HepG2 (cell line): ENCODE results near the gene FURIN. TPM values are rescaled to one million over a fixed set of nuclear protein-coding genes. Genes with fewer than 3 reads are reported as not detected.

Experiments used
- CENPBD1 ChIP-seq: sonication (generic); formaldehyde crosslinking; IDR thresholded peaks from 2 replicates; pipeline ENCODE4 v1.8.0; 2022; ENCODE audit warnings: missing genetic modification reagents, low read depth, mild to moderate bottlenecking, borderline replicate concordance
- FIP1L1 ChIP-seq: fragments of 200-400 bp; formaldehyde crosslinking; IDR thresholded peaks from 2 replicates; pipeline ENCODE4 v1.6.1; 2018; ENCODE audit warnings: low read depth, mild to moderate bottlenecking, low read length, moderate library complexity, borderline replicate concordance; ENCODE audit not compliant: insufficient read depth
- NFIC ChIP-seq: IDR thresholded peaks from 2 replicates; pipeline ENCODE4 v1.6.1; 2012; ENCODE audit warnings: mild to moderate bottlenecking, low read length, inconsistent platforms
- POLR2AphosphoS5 ChIP-seq: IDR thresholded peaks from 2 replicates; pipeline ENCODE4 v1.6.1; 2012; ENCODE audit warnings: low read depth, low read length
- SALL2 ChIP-seq: sonication (generic); formaldehyde crosslinking; IDR thresholded peaks from 2 replicates; pipeline ENCODE4 v1.8.1; 2023; ENCODE audit warnings: mild to moderate bottlenecking, missing genetic modification reagents, inconsistent platforms
- SATB2 ChIP-seq: sonication (generic); formaldehyde crosslinking; IDR thresholded peaks from 2 replicates; pipeline ENCODE4 v1.5.0; 2020; ENCODE audit warnings: missing genetic modification reagents
- SMC3 ChIP-seq: IDR thresholded peaks from 2 replicates; pipeline ENCODE4 v1.6.1; 2011; ENCODE audit warnings: low read length, improper control_type of control experiment
- ZBTB40 ChIP-seq, 2 experiments: fragments of 450-650 bp in 1 of 2; sonication (generic) in 1 of 2; formaldehyde crosslinking in 1 of 2; IDR thresholded peaks; 2 replicates each; pipeline versions ENCODE4 v1.6.1 to v1.8.0; 2016 to 2022; ENCODE audit warnings: antibody characterized with exemption in 1 of 2, mild to moderate bottlenecking in 1 of 2, missing genetic modification reagents in 1 of 2
- ZNF543 ChIP-seq: sonication (generic); formaldehyde crosslinking; IDR thresholded peaks from 2 replicates; pipeline ENCODE4 v1.4.0; 2020; ENCODE audit warnings: mild to moderate bottlenecking, missing genetic modification reagents
- ZNF737 ChIP-seq: sonication (generic); formaldehyde crosslinking; IDR thresholded peaks from 2 replicates; pipeline ENCODE4 v1.5.0; 2020; ENCODE audit warnings: missing genetic modification reagents, mild to moderate bottlenecking, borderline replicate concordance
- ZNF878 ChIP-seq: sonication (generic); formaldehyde crosslinking; IDR thresholded peaks from 2 replicates; pipeline ENCODE4 v1.8.1; 2023; ENCODE audit warnings: mild to moderate bottlenecking, missing genetic modification reagents, moderate library complexity
- polyA plus RNA-seq, 8 experiments: library from polyadenylated mRNA; depleted of rRNA in 3 of 8; stranded (reverse) in 7 of 8; unstranded in 1 of 8; fragments of >200 nt; fragmentation: Illumina TruSeq in 4 of 8; extraction: Trizol in 4 of 8; gene quantifications; 2 replicates each; pipeline versions ENCODE4 v1.2.1 to v1.2.3, GENCODE V29; 2011 to 2016; ENCODE audit warnings: low read depth in 4 of 8, missing spikeins in 1 of 8, mixed read lengths in 1 of 8; ENCODE audit not compliant: insufficient read depth in 1 of 8
- total RNA-seq, 5 experiments: library from RNA; depleted of rRNA; stranded (reverse); fragments of >200 nt; fragmentation: Illumina TruSeq; extraction: Trizol; gene quantifications; 2 replicates each; pipeline ENCODE4 v1.2.3, GENCODE V29; 2016; ENCODE audit warnings: low read depth in 1 of 5
- TF ChIP-seq, protein P1 (sequence below): sonication (generic); formaldehyde crosslinking; IDR thresholded peaks from 2 replicates; pipeline ENCODE4 v1.4.0; 2020; ENCODE audit warnings: missing genetic modification reagents, borderline replicate concordance
- TF ChIP-seq, protein P2 (sequence below): sonication (generic); formaldehyde crosslinking; IDR thresholded peaks from 2 replicates; pipeline ENCODE4 v1.4.0; 2020; ENCODE audit warnings: missing genetic modification reagents, low read depth, mild to moderate bottlenecking, borderline replicate concordance
- TF ChIP-seq, protein P3 (sequence below): sonication (generic); formaldehyde crosslinking; IDR thresholded peaks from 2 replicates; pipeline ENCODE4 v1.4.0; 2020; ENCODE audit warnings: missing genetic modification reagents

The FURIN gene
- total and polyA plus RNA-seq, 2 of the 13 experiments (the other 11 are each of a cell fraction or from before 2014, with no cell fraction given), result 15.2 to 17.4 TPM

GRCh38 chr15:90860942-90861675 lies 7.3 kb upstream of the FURIN start (continued):
- TF ChIP-seq, protein P1, sequence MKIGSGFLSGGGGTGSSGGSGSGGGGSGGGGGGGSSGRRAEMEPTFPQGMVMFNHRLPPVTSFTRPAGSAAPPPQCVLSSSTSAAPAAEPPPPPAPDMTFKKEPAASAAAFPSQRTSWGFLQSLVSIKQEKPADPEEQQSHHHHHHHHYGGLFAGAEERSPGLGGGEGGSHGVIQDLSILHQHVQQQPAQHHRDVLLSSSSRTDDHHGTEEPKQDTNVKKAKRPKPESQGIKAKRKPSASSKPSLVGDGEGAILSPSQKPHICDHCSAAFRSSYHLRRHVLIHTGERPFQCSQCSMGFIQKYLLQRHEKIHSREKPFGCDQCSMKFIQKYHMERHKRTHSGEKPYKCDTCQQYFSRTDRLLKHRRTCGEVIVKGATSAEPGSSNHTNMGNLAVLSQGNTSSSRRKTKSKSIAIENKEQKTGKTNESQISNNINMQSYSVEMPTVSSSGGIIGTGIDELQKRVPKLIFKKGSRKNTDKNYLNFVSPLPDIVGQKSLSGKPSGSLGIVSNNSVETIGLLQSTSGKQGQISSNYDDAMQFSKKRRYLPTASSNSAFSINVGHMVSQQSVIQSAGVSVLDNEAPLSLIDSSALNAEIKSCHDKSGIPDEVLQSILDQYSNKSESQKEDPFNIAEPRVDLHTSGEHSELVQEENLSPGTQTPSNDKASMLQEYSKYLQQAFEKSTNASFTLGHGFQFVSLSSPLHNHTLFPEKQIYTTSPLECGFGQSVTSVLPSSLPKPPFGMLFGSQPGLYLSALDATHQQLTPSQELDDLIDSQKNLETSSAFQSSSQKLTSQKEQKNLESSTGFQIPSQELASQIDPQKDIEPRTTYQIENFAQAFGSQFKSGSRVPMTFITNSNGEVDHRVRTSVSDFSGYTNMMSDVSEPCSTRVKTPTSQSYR (CRISPR knock-in tag), result peak; percentile 45; the same call in 1 of the 2 replicates
- peak; percentile 79; the same call in 1 of the 2 replicates for TF ChIP-seq NFIC
- TF ChIP-seq CENPBD1 (CRISPR knock-in tag), result no peak
- no peak for TF ChIP-seq FIP1L1
- 0 out of 2 replicates have a peak, but pooled peaks have one; percentile 5 for TF ChIP-seq SATB2 (CRISPR knock-in tag)
- no peak for TF ChIP-seq POLR2AphosphoS5
- peak; percentile 19; the same call in 1 of the 2 replicates for TF ChIP-seq SMC3
- TF ChIP-seq, protein P2, sequence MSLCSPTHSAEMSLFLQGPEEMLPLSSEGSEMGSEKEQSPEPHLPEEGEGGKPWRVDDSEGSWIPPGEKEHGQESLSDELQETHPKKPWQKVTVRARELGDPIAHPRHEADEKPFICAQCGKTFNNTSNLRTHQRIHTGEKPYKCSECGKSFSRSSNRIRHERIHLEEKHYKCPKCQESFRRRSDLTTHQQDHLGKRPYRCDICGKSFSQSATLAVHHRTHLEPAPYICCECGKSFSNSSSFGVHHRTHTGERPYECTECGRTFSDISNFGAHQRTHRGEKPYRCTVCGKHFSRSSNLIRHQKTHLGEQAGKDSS, result no peak
- TF ChIP-seq, protein P3, sequence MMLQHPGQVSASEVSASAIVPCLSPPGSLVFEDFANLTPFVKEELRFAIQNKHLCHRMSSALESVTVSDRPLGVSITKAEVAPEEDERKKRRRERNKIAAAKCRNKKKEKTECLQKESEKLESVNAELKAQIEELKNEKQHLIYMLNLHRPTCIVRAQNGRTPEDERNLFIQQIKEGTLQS (CRISPR knock-in tag), result peak; percentile 95
- TF ChIP-seq SALL2, result no peak
- TF ChIP-seq ZNF878 (CRISPR knock-in tag), result peak; percentile 86; the same call in 1 of the 2 replicates
- no peak for TF ChIP-seq ZNF543 (CRISPR knock-in tag)
- TF ChIP-seq ZBTB40 (IDR thresholded peaks at IDR 0.05), result no peak
- no peak; the same call in 1 of the 2 replicates for TF ChIP-seq ZBTB40 (CRISPR knock-in tag; IDR thresholded peaks at IDR 0.05)
- no peak for TF ChIP-seq ZNF737 (CRISPR knock-in tag)
